ENCODE data around the gene PLA2G4A. TPM values are rescaled to one million over a fixed set of nuclear protein-coding genes. Genes with fewer than 3 reads are reported as not detected.

PLA2G4A gene
- total and polyA plus RNA-seq, 2 experiments from 2014 or later = 1.1 to 3.8 TPM

- no peak overlapping the region for H2AFZ ChIP-seq
- no peak overlapping the region for H3K4me3 Mint-ChIP-seq
- H3K4me1 ChIP-seq (ENCODE audit: insufficient read depth) = no peaks in the 10 kb centered on the region
- no peak overlapping the region for H3K27ac Mint-ChIP-seq
- no peaks in the 10 kb centered on the region for H3K79me2 ChIP-seq (replicated peaks; ENCODE audit: insufficient read depth)
- no peaks in the 10 kb centered on the region for H4K20me1 ChIP-seq (replicated peaks; ENCODE audit: insufficient read depth)
- no peaks in the 10 kb centered on the region for H3K27me3 Mint-ChIP-seq (ENCODE audit: insufficient read depth, low read depth, poor library complexity)
- H3K27me3 ChIP-seq (ENCODE audit: insufficient read depth) = no peaks in the 10 kb centered on the region
- H3K27ac ChIP-seq (ENCODE audit: low read depth) = no peak overlapping the region
- H3K36me3 Mint-ChIP-seq (ENCODE audit: low read depth) = peaks cover 13% of the 10 kb centered on the region
- H3K9me2 ChIP-seq (ENCODE audit: insufficient read depth) = 0 out of 2 replicates have a peak, but pooled peaks cover 3% of the 10 kb centered on the region
- DNase-seq (ENCODE audit: low spot score) (no peak), ATAC-seq (no peak)
- peaks cover 14% of the 10 kb centered on the region for H3K9me3 Mint-ChIP-seq
- TF ChIP-seq ZNF462 (CRISPR knock-in tag; IDR thresholded peaks at IDR 0.05) = no peak
- TF ChIP-seq JUNB (IDR thresholded peaks at IDR 0.05; ENCODE audit: unreplicated experiment) = no peak
- TF ChIP-seq EZH2 (IDR thresholded peaks at IDR 0.05; ENCODE audit: low read depth, unreplicated experiment) = no peak
- no peak for TF ChIP-seq REST (IDR thresholded peaks at IDR 0.05; ENCODE audit: unreplicated experiment)
- TF ChIP-seq ZNF114 (CRISPR knock-in tag; IDR thresholded peaks at IDR 0.05) = no peak
- TF ChIP-seq POLR2AphosphoS5 (IDR thresholded peaks at IDR 0.05; ENCODE audit: low read depth) = no peak
- TF ChIP-seq ETS1 (IDR thresholded peaks at IDR 0.05) = no peak
- no peak for TF ChIP-seq ZNF331 (CRISPR knock-in tag; IDR thresholded peaks at IDR 0.05; ENCODE audit: low read depth)
- TF ChIP-seq NANOG (IDR thresholded peaks at IDR 0.05; ENCODE audit: borderline replicate concordance) = no peak
- TF ChIP-seq CTCF (conservative IDR thresholded peaks at IDR 0.05; ENCODE audit: low read depth in 2 of 2) = no peak
- no peak for TF ChIP-seq CREB1 (CRISPR knock-in tag; IDR thresholded peaks at IDR 0.05; ENCODE audit: low read depth)
- TF ChIP-seq STAT1 (IDR thresholded peaks at IDR 0.05; ENCODE audit: unreplicated experiment) = no peak
- TF ChIP-seq EZH2phosphoT487 (IDR thresholded peaks at IDR 0.05; ENCODE audit: unreplicated experiment) = no peak
- no peaks in the 10 kb centered on the region for H3K36me3 ChIP-seq (ENCODE audit: insufficient read depth)
- no peak overlapping the region for H3K4me3 ChIP-seq
- no peaks in the 10 kb centered on the region for H3F3A ChIP-seq (replicated peaks; ENCODE audit: low read depth)
- peaks cover 11% of the 10 kb centered on the region for H3K4me1 Mint-ChIP-seq
- H3K4me2 ChIP-seq = no peak overlapping the region
Observed at GRCh38 chr1:186923486-186923885, 94.7 kb downstream of the PLA2G4A start.
